ENCODE measurements around the gene CADM2.
"Not testable (repeated sequence)": the region's sequence is repeated elsewhere in the genome, so short reads cannot be mapped to it uniquely, and the experiment has no call there.

CADM2 gene

DNA sequence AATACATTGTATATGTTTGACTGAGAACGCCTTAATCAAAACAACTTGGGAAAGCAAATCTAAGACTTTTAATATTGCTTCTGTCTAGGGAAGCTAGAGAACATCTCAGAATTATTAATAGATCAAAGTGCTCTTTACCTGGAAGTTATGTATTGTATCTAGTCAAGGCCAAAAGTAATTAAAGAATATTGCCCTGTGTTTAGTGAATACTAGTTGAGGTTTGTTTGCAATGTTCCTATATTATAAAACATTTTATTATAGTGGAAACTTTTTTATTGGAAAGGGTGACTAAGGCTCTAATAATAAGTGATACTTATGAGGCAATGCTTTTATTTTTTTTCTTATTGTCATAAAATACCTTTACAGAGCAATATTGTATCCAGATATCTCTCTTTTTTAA, 118.2 kb downstream of the CADM2 start:
- DNase-seq (ENCODE audit: low read depth in 2 of 2) = no peak

GRCh38 chr3:85081191-85081906, 122.6 kb downstream of the CADM2 start:
- no peak for DNase-seq (ENCODE audit: low read depth in 2 of 2)

DNA sequence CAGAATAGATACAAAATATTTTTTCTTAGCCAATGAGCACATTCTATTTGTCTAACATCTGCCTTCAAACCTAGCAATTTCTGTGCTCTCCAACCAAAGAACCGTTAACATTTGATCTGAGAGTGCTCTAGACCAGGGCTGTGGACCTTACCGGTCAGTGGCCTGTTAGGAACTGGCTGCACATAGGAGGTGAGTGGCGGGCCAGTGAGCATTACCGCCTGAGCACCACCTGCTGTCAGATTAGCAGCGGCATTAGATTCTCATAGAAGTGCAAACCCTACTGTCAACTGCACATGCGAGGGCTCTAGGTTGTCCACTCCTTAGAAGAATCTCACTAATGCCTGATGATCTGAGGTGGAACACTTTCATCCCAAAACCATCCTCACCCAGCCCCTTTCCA, 131.7 kb downstream of the CADM2 start:
- DNase-seq (ENCODE audit: low read depth in 2 of 2) = no peak

- no peak for DNase-seq (ENCODE audit: low read depth in 2 of 2)
These were observed 141.5 kb downstream of the CADM2 start for GRCh38 chr3:85100316-85100715.

DNA sequence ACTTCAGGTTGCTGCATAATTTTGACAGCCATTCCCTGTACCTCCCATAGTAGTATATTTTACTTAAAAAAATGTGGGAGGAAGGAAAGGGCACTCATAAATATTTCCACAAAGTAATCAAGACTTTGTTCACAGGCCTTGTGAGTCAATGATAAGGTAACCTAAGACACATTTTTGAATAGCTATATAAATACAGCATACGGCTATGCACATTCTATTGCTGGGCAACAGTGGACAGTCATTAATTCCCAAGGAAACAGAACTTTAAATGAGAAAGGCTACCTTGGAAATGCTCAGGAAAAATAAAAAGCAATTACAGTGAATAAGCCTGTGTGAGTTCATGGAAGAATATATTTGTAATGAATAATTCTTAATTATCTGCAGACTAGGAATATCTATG, 144.0 kb downstream of the CADM2 start:
- no peak for DNase-seq (ENCODE audit: low read depth in 2 of 2)

GRCh38 chr3:85110393-85110792, 151.6 kb downstream of the CADM2 start:
- no peak for DNase-seq (ENCODE audit: low read depth in 2 of 2)

DNA sequence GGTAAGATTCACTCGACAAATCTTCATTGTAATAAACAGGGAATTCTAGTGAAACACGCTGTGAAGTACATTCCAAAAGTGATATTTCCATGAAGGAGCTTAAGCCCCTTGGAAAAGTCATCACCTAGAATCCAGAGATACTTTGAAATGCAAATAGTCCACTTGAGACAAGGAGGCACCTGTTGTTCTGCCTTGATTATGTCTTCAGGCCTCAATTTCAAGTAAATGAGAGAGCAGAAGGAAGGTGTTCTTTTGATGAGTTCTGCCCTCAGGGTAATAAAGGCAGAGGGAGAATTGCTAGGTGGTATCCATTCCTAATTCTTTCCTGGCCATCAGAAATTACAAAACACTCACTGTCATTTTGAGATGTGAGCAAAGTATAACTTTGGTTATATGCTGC, 162.1 kb downstream of the CADM2 start:
- DNase-seq (ENCODE audit: low read depth in 2 of 2) = no peak

- DNase-seq (ENCODE audit: low read depth in 2 of 2) = not testable (repeated sequence)
These were observed 174.1 kb downstream of the CADM2 start for GRCh38 chr3:85132864-85133263.

GRCh38 chr3:85133691-85134420, 175.1 kb downstream of the CADM2 start:
- not testable (repeated sequence) for DNase-seq (ENCODE audit: low read depth in 2 of 2)

DNA sequence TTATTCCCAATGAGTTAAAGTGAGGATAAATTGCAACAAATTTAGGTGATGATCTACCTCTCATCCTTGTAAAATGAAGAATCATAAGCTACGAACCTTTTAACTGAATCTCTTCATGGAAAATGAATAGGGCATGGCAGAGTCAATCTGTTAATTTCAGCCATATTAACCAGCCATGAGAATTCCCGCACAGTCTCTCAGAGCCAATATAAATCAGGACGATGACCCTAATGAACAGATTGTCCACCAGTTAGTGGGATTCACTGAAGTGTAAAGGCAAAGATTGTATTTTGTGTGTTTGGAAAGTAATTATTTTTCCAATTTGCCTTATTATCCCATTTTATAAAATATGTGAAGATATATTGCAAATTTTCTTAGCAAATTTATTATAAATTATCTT, 183.8 kb downstream of the CADM2 start:
- DNase-seq (ENCODE audit: low read depth in 2 of 2) = no peak

DNA sequence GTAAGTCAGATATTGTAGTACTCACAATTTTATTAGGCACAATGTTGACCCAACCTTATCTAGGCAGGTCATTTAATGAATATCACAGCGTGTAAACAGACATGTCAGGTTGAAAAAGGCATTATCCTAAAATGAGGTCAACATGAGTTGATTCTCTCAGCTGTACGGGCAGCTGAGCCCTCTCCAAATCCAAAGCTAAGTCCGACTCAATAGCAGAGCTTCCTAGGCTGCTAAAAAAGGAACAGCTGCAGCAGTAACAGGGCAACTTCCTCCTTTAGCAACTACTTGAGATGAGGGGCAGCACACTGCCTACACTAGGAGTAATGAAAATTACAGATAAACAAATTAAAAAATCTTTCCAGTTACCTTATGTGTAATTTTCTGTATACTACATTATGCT, 189.2 kb downstream of the CADM2 start:
- DNase-seq (ENCODE audit: low read depth in 2 of 2) = no peak

- DNase-seq (ENCODE audit: low read depth in 2 of 2) = no peak
These were observed 192.8 kb downstream of the CADM2 start for GRCh38 chr3:85151555-85151954.

DNA sequence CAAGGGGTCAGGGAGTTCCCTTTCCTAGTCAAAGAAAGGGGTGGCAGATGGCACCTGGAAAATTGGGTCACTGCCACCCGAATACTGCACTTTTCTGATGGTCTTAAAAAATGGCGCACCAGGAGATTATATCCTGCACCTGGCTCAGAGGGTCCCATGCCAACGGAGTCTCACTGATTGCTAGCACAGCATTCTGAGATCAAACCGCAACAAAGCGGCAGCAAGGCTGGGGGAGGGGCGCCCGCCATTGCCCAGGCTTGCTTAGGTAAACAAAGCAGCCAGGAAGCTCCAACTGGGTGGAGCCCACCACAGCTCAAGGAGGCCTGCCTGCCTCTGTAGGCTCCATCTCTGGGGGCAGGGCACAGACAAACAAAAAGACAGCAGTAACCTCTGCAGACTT, 194.5 kb downstream of the CADM2 start:
- DNase-seq (ENCODE audit: low read depth in 2 of 2) = not testable (repeated sequence)

- DNase-seq (ENCODE audit: low read depth in 2 of 2) = no peak
These were observed 200.6 kb downstream of the CADM2 start for GRCh38 chr3:85159376-85159775.

DNA sequence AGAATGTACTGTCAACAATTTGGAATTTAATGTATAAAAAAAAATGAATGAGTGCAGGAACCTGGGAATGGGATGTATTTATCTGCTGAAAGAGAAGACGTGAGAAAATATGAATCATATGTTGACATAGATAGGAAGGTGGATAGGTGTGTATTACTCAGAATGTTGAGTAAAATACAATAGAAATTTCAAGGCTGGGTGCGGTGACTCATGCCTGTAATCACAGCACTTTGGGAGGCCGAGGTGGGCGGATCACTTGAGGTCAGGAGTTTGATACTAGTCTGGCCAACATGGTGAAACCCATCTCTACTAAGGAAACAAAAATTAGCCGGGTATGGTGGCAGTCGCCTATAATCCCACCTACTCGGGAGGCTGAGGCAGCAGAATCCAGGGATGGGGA, 202.8 kb downstream of the CADM2 start:
- DNase-seq (ENCODE audit: low read depth in 2 of 2) = no peak

- no peak for DNase-seq (ENCODE audit: low read depth in 2 of 2)
These were observed 204.1 kb downstream of the CADM2 start for GRCh38 chr3:85162905-85163304.

DNA sequence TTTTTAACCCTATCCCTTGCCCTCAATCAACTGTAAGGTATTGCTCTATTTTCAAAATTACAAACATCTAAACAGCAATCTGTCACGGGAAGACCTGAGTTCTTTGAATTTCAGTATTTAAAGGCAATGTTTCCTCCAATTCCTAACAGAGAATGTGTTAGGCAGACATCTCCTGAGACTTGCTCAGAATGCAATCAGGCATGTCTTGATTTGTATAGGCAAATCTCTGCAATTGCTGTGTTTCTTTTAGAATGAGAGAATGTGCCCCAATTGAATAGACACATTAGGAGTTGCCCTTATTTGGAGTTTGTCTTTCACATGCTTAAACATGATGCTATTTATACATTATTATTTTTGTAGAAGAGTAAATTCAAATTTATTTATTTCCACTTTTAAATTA, 205.6 kb downstream of the CADM2 start:
- DNase-seq (ENCODE audit: low read depth in 2 of 2) = no peak

DNA sequence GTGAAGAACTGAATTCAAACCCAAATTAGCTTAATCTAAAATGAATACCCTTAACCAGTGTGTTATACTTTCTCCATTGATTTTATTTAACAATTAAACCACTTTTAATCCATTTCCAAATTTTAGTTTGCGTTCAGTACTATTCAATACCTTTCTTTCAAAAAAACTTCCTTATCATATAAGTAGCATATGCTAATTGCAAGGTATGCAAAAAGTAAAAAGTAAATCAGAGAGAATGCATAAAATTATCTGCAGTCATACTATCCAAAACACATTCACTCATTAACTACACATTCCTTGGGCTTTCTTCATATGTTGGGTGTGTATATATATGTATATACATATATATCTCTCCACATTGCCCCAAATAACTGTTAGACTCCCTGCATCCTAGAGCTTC, 208.8 kb downstream of the CADM2 start:
- DNase-seq (ENCODE audit: low read depth in 2 of 2) = no peak

GRCh38 chr3:85170646-85171045, 211.9 kb downstream of the CADM2 start:
- DNase-seq (ENCODE audit: low read depth in 2 of 2) = no peak

- no peak for DNase-seq (ENCODE audit: low read depth in 2 of 2)
These were observed 213.2 kb downstream of the CADM2 start for GRCh38 chr3:85171976-85172375.

DNA sequence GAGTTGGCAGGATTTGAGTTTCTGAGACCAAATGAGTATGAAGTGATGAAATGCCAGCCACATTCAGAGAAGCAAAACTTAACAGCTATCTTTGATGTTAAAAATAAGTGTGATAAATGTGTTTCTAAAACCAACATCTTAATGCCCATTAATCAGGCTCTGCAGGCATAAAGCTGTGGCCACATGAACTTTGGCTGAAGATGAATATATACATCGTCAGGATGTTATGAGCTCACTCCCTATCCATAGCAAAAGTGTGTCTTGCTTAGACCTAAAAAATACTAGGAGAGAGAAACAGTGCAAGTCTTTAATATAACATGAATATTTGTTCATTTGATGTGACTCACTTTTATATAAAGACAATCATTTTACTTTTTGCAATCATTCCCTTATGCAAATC, 218.0 kb downstream of the CADM2 start:
- DNase-seq (ENCODE audit: low read depth in 2 of 2) = no peak

DNA sequence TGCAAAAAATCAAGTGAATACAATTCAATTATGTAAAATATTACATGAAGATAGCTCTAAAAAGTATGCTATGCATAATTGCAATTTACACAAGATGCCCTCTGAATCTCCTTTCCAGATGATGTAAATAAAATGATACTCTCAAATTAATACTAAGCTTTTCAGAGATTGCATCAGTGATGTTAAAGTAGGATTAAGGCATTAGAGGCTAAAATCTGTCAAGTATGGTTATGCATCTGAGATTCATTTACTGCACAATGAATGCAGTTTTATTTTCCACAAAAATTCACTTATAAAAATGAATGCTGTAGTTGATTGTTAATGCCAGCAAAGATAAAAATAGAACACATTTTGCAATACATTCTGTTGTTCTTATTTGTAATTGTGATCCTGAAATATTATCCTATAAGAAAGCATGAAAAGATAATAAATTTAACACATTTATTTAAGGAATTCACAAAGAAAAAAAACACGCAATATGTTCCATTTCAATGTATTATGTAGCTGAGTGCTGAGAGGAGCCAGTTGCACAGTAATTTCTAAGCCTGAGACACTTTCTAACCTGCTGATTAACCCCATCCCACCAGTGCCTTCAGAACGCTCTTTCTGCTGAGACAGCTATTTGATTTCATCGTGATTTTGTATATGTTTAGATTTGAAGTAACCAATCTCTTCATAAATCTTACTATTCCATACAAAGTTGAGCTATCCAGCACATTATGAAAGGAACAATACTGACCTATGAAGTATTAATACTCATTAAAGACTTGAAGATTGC, 224.4 kb downstream of the CADM2 start:
- DNase-seq (ENCODE audit: low read depth in 2 of 2) = no peak

DNA sequence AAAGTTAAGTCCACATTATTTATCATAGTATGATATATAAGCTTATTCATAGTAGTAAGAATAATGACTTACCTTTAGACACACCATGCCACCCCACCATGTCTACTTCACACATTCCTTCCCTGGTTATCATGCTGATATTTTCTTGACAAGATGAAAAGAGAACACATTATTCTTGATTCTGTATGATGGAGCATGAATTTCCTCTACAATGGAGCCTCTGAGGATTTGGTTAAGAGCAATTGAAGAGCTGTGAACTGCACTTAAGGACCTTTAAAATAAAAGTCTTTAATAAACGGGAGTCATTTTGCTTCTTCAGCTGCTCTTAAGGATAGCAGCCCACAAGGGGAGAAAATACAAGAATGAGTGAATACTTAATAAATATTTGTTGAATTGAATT, 226.7 kb downstream of the CADM2 start:
- no peak for DNase-seq (ENCODE audit: low read depth in 2 of 2)

Measured in stimulated activated CD8-positive, alpha-beta memory T cell treated with anti-CD3 and anti-CD28 coated beads, Interleukin-15, amount 100 ng/mL, for 4 hours (primary cell).